ENCODE measurements around the gene C17orf50.

The C17orf50 gene

GRCh38 chr17:35742896-35743477 is 17.7 kb upstream of the C17orf50 start:
- H3K4me2 ChIP-seq: no peak overlapping the region
- H3K4me3 ChIP-seq: no peak overlapping the region
- no peak overlapping the region for H3K27ac ChIP-seq
- peaks cover 69% of the 10 kb centered on the region for H4K20me1 ChIP-seq
- peaks cover 40% of the 10 kb centered on the region for H3K27me3 ChIP-seq
- H3K36me3 ChIP-seq: no peaks in the 10 kb centered on the region
- no peak for TF ChIP-seq Cebpa-rat (IDR thresholded peaks at IDR 0.05)
- 0 out of 2 replicates have a peak, but pooled peaks cover 5% of the 10 kb centered on the region for H3K4me1 ChIP-seq
- no peaks in the 10 kb centered on the region for H3K9me3 ChIP-seq
- no peak overlapping the region for H3K9ac ChIP-seq

- no peak for TF ChIP-seq Cebpa-rat (IDR thresholded peaks at IDR 0.05)
- Histone ChIP-seq H3K27me3 (peaks cover 48% of the 10 kb centered on the region), H4K20me1 (peaks cover 61% of the 10 kb centered on the region), H3K27ac (no peak overlapping the region), H3K4me2 (no peak overlapping the region), H3K9ac (no peak overlapping the region), H3K36me3 (no peaks in the 10 kb centered on the region), H3K4me1 (0 out of 2 replicates have a peak, but pooled peaks cover under 1% of the 10 kb centered on the region), H3K9me3 (no peaks in the 10 kb centered on the region), H3K4me3 (no peak overlapping the region)
Measured at GRCh38 chr17:35743626-35744328, 16.9 kb upstream of the C17orf50 start.

- H3K27me3 ChIP-seq: peaks cover 57% of the 10 kb centered on the region
- no peak for TF ChIP-seq Cebpa-rat (IDR thresholded peaks at IDR 0.05)
- H3K9me3 ChIP-seq: no peaks in the 10 kb centered on the region
- no peak overlapping the region for H3K27ac ChIP-seq
- H3K4me3 ChIP-seq: no peak overlapping the region
- peaks cover 2% of the 10 kb centered on the region for H3K4me1 ChIP-seq
- peaks cover 51% of the 10 kb centered on the region for H4K20me1 ChIP-seq
- H3K9ac ChIP-seq: no peak overlapping the region
- no peak overlapping the region for H3K4me2 ChIP-seq
- H3K36me3 ChIP-seq: no peaks in the 10 kb centered on the region
Measured at GRCh38 chr17:35744830-35745229, 15.9 kb upstream of the C17orf50 start.

GRCh38 chr17:35745246-35745645 is 15.4 kb upstream of the C17orf50 start:
- Histone ChIP-seq H3K4me2 (no peak overlapping the region), H3K36me3 (no peaks in the 10 kb centered on the region), H3K27me3 (peaks cover 57% of the 10 kb centered on the region), H3K9ac (no peak overlapping the region), H4K20me1 (peaks cover 47% of the 10 kb centered on the region), H3K4me3 (no peak overlapping the region), H3K27ac (no peak overlapping the region), H3K4me1 (peaks cover 6% of the 10 kb centered on the region), H3K9me3 (no peaks in the 10 kb centered on the region)
- TF ChIP-seq Cebpa-rat (IDR thresholded peaks at IDR 0.05): no peak

GRCh38 chr17:35745749-35746320 is 14.9 kb upstream of the C17orf50 start:
- H3K36me3 ChIP-seq: no peaks in the 10 kb centered on the region
- no peaks in the 10 kb centered on the region for H3K9me3 ChIP-seq
- no peak overlapping the region for H3K27ac ChIP-seq
- no peak for TF ChIP-seq Cebpa-rat (IDR thresholded peaks at IDR 0.05)
- H3K9ac ChIP-seq: no peak overlapping the region
- H3K4me2 ChIP-seq: no peak overlapping the region
- H3K4me3 ChIP-seq: no peak overlapping the region
- peaks cover 47% of the 10 kb centered on the region for H4K20me1 ChIP-seq
- peaks cover 57% of the 10 kb centered on the region for H3K27me3 ChIP-seq
- H3K4me1 ChIP-seq: peaks cover 10% of the 10 kb centered on the region

GRCh38 chr17:35747540-35748017 is 13.1 kb upstream of the C17orf50 start:
- Histone ChIP-seq H3K9me3 (no peaks in the 10 kb centered on the region), H3K27me3 (peaks cover 52% of the 10 kb centered on the region), H3K9ac (no peak overlapping the region), H4K20me1 (peaks cover 31% of the 10 kb centered on the region), H3K36me3 (no peaks in the 10 kb centered on the region), H3K27ac (no peak overlapping the region), H3K4me1 (peaks cover 14% of the 10 kb centered on the region), H3K4me2 (no peak overlapping the region), H3K4me3 (no peak overlapping the region)
- TF ChIP-seq Cebpa-rat (IDR thresholded peaks at IDR 0.05): no peak

- Histone ChIP-seq H3K4me1 (peaks cover 20% of the 10 kb centered on the region), H3K9me3 (no peaks in the 10 kb centered on the region), H3K4me3 (no peak overlapping the region), H3K27me3 (peaks cover 44% of the 10 kb centered on the region), H3K27ac (no peak overlapping the region), H3K9ac (no peak overlapping the region), H3K4me2 (no peak overlapping the region), H4K20me1 (peaks cover 22% of the 10 kb centered on the region), H3K36me3 (no peaks in the 10 kb centered on the region)
- TF ChIP-seq Cebpa-rat (IDR thresholded peaks at IDR 0.05): no peak
Measured at GRCh38 chr17:35748341-35748841, 12.3 kb upstream of the C17orf50 start.

GRCh38 chr17:35748979-35749378 is 11.7 kb upstream of the C17orf50 start:
- Histone ChIP-seq H3K36me3 (no peaks in the 10 kb centered on the region), H3K27ac (no peak overlapping the region), H3K9ac (no peak overlapping the region), H4K20me1 (peaks cover 20% of the 10 kb centered on the region; the same call in 1 of the 2 replicates), H3K9me3 (no peaks in the 10 kb centered on the region), H3K4me2 (no peak overlapping the region), H3K4me3 (no peak overlapping the region), H3K4me1 (peaks cover 20% of the 10 kb centered on the region), H3K27me3 (peaks cover 40% of the 10 kb centered on the region)
- TF ChIP-seq Cebpa-rat (IDR thresholded peaks at IDR 0.05): no peak

GRCh38 chr17:35749560-35750412 is 10.9 kb upstream of the C17orf50 start:
- Histone ChIP-seq H3K4me2 (peak overlapping the region; percentile 63), H3K9ac (no peak overlapping the region)
- TF ChIP-seq Cebpa-rat (IDR thresholded peaks at IDR 0.05): no peak

More at GRCh38 chr17:35749560-35750412, 10.9 kb upstream of the C17orf50 start:
- H3K36me3 ChIP-seq: no peaks in the 10 kb centered on the region
- peaks cover 20% of the 10 kb centered on the region for H3K4me1 ChIP-seq
- peaks cover 40% of the 10 kb centered on the region for H3K27me3 ChIP-seq
- peak overlapping the region; percentile 33; the same call in 1 of the 2 replicates for H3K4me3 ChIP-seq
- no peak overlapping the region for H3K27ac ChIP-seq
- H3K9me3 ChIP-seq: no peaks in the 10 kb centered on the region
- H4K20me1 ChIP-seq: peaks cover 18% of the 10 kb centered on the region; the same call in 1 of the 2 replicates

Measured in BLaER1 (cell line).